ENCODE data around the gene MPL.

MPL gene

DNA sequence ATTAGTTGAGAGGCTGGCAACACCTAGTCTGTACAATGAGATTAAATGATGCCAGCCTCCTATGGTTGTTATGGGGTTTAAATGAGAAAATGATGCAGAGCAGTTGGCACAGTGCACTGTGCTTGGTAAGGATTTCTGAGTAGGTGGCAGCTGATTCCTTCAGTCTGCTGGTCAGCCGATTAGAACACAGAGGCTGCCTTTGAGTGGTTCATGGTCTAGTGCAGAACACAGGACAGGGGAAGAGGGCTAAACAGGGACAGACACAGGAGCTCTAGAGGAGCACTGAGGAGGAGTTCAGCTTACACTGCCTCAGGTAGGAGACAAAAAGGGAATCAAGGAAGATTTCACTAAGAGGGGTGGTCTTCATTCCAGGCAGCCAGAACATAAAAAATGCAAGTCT lies 35.4 kb upstream of the MPL start:
- Histone ChIP-seq H3K36me3 (ENCODE audit: insufficient read depth, low read length) (no peaks in the 10 kb centered on the region), H3K9me3 (ENCODE audit: low read length) (no peaks in the 10 kb centered on the region)

DNA sequence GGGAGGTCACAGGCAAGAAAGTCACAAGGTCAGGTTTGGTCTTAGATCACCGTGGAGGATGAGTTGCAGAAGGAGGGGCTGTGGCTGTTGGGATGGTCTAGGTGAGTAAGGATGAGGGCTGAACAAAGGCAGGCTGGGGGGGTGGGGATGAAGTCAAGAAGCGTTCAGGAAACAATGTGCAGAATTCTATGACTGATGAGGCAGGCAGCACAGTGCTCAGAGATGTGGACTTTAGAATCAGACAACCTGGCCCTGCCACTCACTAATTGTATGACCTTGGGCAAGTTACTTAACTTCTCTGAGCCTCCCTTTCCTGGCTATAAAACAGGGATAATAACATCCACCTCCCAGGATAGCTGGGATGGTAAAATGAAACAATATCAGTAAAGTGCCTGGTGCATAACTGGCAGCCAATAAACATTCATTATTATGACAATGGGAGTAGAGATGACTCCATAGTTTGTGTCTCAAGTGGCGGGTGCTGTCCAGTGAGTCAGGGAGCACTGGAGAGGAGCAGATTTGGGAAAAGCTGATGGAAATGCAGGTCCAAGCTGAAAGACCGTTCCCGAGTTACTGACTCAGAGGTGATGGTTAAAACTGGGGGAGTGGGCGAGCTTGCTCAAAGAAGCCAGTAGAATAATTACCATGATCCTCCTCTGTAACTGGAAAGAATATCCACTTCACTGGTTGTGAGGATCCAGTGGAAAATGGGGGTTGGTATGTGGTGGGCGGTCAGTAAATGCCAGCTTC lies 34.7 kb upstream of the MPL start:
- Histone ChIP-seq H3K4me3 (ENCODE audit: low read length) (no peak overlapping the region), H3K27me3 (ENCODE audit: insufficient read depth, low read length) (no peaks in the 10 kb centered on the region), H2AFZ (ENCODE audit: low read depth, low read length) (no peak overlapping the region), H3K9me3 (ENCODE audit: low read length) (no peaks in the 10 kb centered on the region), H3K4me1 (ENCODE audit: insufficient read depth, low read length) (no peaks in the 10 kb centered on the region), H3K36me3 (ENCODE audit: insufficient read depth, low read length) (no peaks in the 10 kb centered on the region)

More for the DNA sequence above, 35.4 kb upstream of the MPL start:
- H3K4me3 ChIP-seq (ENCODE audit: low read length), result no peak overlapping the region
- no peaks in the 10 kb centered on the region for H3K4me1 ChIP-seq (ENCODE audit: insufficient read depth, low read length)
- H2AFZ ChIP-seq (ENCODE audit: low read depth, low read length), result no peak overlapping the region
- no peaks in the 10 kb centered on the region for H3K27me3 ChIP-seq (ENCODE audit: insufficient read depth, low read length)

DNA sequence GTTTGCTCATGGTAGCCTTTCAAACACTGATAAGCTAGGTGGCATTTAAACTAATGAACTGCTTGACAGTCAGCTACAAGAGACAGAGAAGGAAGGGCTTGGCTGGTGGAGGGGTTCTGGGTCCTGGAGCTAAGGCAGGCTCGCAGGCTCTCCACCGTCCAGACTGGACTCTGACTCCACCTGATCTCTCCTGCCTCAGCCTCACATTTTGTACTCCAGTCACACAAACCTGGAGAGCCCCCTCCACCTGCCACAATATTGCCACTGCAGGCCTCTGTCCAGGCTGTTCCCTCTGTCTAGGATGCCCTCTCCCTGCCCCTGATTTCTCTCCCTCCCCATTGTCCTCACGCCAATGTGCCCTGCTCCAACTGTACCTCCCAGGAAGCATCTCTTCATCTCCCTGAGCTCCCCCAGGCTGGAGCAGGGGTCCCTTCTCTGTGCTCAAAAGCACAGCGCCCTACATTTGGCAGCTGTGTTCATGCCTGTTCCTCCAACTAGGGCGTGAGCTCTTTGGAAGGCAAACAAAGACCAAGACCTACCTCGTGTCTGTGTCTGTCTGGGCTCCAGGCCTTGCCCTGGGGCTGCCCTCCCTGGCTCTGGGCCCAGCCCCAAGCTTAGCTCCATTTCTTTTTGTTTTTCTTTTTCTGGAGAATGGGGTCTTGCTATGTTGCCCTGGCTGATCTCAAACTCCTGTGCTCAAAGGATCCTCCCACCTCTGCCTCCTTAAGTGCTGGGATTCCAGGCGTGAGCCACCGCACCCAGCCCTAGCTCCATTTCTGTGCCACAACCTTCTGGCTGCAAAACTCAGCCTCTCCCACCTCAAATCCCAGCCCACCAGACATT lies 33.9 kb upstream of the MPL start:
- H2AFZ ChIP-seq (ENCODE audit: low read depth, low read length), result no peak overlapping the region
- H3K36me3 ChIP-seq (ENCODE audit: insufficient read depth, low read length), result no peaks in the 10 kb centered on the region

DNA sequence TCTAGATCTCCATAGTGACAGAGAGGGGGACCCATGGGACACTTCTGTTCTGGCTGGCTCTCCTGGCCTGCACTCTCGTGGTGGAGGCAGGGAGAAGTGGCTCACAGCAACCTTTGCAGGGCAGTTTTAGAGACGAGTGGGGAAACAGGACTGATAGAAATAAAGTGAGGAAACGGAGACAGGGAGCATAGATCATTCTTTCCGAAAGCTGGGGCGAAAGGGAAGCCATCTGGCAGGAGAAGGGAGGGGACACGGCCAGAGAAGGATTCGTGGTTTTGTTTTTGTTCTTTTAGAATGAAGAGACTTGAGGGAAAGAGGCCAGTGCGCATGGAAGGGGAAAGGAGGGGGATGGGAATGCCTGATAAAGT lies 33.3 kb upstream of the MPL start:
- Histone ChIP-seq H3K4me1 (ENCODE audit: insufficient read depth, low read length) (no peaks in the 10 kb centered on the region), H3K27me3 (ENCODE audit: insufficient read depth, low read length) (no peaks in the 10 kb centered on the region), H3K36me3 (ENCODE audit: insufficient read depth, low read length) (no peaks in the 10 kb centered on the region), H3K4me3 (ENCODE audit: low read length) (no peak overlapping the region), H2AFZ (ENCODE audit: low read depth, low read length) (no peak overlapping the region), H3K9me3 (ENCODE audit: low read length) (no peaks in the 10 kb centered on the region)

More for the DNA sequence above, 33.9 kb upstream of the MPL start:
- Histone ChIP-seq H3K4me3 (ENCODE audit: low read length) (no peak overlapping the region), H3K27me3 (ENCODE audit: insufficient read depth, low read length) (no peaks in the 10 kb centered on the region), H3K4me1 (ENCODE audit: insufficient read depth, low read length) (no peaks in the 10 kb centered on the region), H3K9me3 (ENCODE audit: low read length) (no peaks in the 10 kb centered on the region)

DNA sequence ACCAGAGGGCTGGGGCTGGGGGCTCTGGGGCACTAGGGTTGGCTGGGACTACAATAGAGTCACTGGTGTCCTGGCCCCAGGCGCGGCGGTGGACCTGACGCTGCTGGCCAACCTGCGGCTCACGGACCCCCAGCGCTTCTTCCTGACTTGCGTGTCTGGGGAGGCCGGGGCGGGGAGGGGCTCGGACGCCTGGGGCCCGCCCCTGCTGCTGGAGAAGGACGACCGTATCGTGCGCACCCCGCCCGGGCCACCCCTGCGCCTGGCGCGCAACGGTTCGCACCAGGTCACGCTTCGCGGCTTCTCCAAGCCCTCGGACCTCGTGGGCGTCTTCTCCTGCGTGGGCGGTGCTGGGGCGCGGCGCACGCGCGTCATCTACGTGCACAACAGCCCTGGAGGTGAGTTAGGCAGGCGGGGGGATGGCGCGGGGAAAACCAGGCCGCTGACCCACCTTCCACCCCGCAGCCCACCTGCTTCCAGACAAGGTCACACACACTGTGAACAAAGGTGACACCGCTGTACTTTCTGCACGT lies 32.8 kb upstream of the MPL start:
- Histone ChIP-seq H3K4me3 (ENCODE audit: low read length) (no peak overlapping the region), H3K4me1 (ENCODE audit: insufficient read depth, low read length) (no peaks in the 10 kb centered on the region), H3K27me3 (ENCODE audit: insufficient read depth, low read length) (no peaks in the 10 kb centered on the region), H3K9me3 (ENCODE audit: low read length) (no peaks in the 10 kb centered on the region), H2AFZ (ENCODE audit: low read depth, low read length) (no peak overlapping the region), H3K36me3 (ENCODE audit: insufficient read depth, low read length) (no peaks in the 10 kb centered on the region)

DNA sequence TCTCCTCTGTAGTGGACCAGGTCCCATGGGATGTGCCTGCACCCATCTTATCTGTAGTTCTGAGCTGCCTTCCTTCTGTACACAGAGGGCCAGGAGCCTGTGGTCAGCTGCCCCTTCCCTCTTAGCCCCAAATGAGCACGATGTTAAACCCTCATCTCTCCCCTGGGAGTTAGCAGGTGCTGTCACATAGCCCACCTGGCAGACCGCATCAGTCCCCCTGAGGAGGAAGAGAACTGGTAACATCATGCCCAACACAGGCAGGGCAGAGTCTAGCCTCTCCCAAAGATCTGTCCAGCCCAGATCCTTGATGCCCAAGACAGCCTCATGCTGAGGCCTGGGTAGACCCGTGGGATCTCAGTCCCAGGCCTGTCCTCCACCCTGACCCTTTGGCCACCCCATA lies 32.2 kb upstream of the MPL start:
- Histone ChIP-seq H3K9me3 (ENCODE audit: low read length) (no peaks in the 10 kb centered on the region), H3K36me3 (ENCODE audit: insufficient read depth, low read length) (no peaks in the 10 kb centered on the region), H3K4me3 (ENCODE audit: low read length) (no peak overlapping the region), H3K4me1 (ENCODE audit: insufficient read depth, low read length) (no peaks in the 10 kb centered on the region), H3K27me3 (ENCODE audit: insufficient read depth, low read length) (no peaks in the 10 kb centered on the region), H2AFZ (ENCODE audit: low read depth, low read length) (no peak overlapping the region)

DNA sequence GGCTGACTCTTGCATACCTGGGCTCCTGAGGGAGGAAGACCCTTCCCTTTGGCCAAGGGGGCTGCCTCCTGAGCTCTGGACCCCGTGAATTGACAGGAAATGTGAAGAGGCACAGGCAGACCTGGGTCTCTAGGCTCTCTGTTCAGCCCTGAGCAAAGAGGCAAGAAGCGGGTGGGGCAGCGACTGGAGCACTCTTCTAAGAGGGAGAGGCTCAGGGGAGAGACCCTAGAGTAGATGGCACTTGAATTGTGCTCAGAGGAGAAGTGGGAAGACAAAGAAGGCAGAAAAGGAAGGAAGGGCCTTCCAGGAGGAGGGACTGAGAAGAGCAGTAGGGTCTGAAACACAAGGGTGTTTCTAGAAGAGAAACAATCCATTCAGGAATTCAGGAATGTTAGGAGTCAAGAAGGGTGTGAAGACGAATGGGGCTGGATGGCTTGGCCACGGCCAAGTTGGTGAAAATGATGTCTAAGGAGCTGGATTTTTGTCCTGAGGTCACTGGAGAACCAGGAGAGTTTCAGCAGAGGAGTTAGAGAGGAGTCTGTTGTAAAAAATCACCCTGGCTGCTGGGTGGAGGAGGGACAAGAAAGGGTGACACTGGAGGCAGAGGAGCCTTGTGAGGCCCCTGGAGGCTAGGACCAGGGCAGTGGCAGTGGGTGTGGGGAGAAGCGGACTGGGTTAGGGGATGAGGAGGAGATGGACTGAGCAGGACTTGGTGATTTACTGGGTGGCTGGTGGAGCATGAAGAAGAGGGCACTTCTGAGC lies 31.5 kb upstream of the MPL start:
- Histone ChIP-seq H3K27me3 (ENCODE audit: insufficient read depth, low read length) (no peaks in the 10 kb centered on the region), H3K9me3 (ENCODE audit: low read length) (no peaks in the 10 kb centered on the region), H3K4me3 (ENCODE audit: low read length) (no peak overlapping the region), H3K36me3 (ENCODE audit: insufficient read depth, low read length) (no peaks in the 10 kb centered on the region), H3K4me1 (ENCODE audit: insufficient read depth, low read length) (no peaks in the 10 kb centered on the region), H2AFZ (ENCODE audit: low read depth, low read length) (no peak overlapping the region)

DNA sequence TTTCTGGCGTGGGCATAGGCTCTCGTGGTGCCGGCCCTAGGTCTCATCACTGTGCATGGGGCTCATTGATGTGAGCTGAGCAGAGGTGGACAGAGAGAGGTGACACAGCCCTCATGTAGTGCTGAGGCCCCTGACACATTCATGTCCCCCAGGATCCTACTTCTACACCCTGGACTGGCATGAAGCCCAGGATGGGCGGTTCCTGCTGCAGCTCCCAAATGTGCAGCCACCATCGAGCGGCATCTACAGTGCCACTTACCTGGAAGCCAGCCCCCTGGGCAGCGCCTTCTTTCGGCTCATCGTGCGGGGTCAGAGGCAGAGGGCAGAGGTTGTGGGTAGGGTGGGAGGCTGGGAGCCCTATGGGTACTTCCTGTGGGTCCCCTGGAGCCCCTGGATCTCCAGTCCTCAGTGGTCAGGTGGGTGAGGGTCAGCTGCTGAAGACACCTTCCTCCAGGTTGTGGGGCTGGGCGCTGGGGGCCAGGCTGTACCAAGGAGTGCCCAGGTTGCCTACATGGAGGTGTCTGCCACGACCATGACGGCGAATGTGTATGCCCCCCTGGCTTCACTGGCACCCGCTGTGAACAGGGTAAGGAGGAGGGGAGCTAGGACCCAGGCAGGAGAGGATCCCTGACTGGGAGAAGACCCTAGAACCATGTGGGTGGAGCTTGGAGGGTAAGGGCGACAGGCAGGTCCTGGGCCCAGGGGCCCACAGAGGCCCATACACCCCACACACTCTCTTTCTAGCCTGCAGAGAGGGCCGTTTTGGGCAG lies 30.7 kb upstream of the MPL start:
- H3K4me3 ChIP-seq (ENCODE audit: low read length), result no peak overlapping the region

DNA sequence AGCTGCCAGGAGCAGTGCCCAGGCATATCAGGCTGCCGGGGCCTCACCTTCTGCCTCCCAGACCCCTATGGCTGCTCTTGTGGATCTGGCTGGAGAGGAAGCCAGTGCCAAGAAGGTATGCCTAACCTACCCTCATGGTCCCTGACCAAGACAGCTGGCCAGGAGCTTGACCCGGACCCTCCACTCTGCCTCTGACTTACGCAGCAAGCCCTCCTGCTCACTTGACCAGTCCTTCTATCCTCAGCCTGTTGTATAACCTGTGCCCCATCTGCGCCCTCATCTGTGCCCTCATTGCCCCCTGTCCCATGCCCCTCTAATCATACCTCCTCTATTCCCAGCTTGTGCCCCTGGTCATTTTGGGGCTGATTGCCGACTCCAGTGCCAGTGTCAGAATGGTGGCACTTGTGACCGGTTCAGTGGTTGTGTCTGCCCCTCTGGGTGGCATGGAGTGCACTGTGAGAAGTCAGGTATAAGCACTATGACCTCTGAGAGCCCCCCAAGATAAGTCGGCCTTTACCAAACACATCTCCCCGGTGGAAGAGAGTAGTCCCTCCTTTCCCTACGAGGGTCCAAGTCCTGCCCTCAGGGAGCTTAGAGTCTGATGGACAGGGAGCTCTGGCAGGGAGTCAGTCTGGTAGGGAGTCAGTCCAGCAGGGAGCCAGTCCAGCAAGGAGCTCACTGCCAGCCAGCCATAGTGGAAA lies 30.0 kb upstream of the MPL start:
- Histone ChIP-seq H2AFZ (ENCODE audit: low read depth, low read length) (no peak overlapping the region), H3K27me3 (ENCODE audit: insufficient read depth, low read length) (no peaks in the 10 kb centered on the region), H3K9me3 (ENCODE audit: low read length) (no peaks in the 10 kb centered on the region), H3K4me3 (ENCODE audit: low read length) (no peak overlapping the region), H3K4me1 (ENCODE audit: insufficient read depth, low read length) (no peaks in the 10 kb centered on the region), H3K36me3 (ENCODE audit: insufficient read depth, low read length) (no peaks in the 10 kb centered on the region)

More for the DNA sequence above, 30.7 kb upstream of the MPL start:
- no peaks in the 10 kb centered on the region for H3K27me3 ChIP-seq (ENCODE audit: insufficient read depth, low read length)
- H3K4me1 ChIP-seq (ENCODE audit: insufficient read depth, low read length), result no peaks in the 10 kb centered on the region
- no peaks in the 10 kb centered on the region for H3K9me3 ChIP-seq (ENCODE audit: low read length)
- no peaks in the 10 kb centered on the region for H3K36me3 ChIP-seq (ENCODE audit: insufficient read depth, low read length)
- H2AFZ ChIP-seq (ENCODE audit: low read depth, low read length), result no peak overlapping the region

DNA sequence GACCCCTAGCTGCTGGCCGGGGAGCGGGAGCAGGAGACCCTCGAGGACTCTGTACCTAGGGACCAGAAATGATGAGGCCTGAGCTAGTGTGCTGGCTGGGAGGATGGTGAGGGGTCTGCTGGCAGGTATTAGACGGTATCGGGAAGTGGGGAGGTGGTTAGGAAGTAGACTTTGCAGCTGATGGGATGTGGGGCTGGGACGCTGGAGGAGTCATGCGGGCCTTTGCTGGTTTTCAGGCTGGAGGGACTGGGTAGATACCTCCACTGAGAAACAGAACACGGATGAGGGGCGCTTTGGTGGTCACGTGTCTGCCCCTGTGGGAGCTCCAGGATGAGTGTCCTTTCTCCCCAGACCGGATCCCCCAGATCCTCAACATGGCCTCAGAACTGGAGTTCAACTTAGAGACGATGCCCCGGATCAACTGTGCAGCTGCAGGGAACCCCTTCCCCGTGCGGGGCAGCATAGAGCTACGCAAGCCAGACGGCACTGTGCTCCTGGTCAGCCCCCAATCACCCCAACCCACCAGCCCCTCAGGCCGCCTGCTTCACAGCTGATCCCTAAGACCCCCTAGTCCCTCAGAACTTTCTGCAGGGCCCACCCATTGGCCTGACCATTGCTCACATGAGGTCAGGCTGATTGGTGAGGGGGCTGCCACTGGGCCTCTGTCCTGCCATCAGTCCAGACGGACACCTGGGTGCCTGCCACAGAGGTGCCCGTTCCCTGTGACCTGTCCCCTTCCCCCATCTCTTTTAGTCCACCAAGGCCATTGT lies 28.8 kb upstream of the MPL start:
- no peaks in the 10 kb centered on the region for H3K27me3 ChIP-seq (ENCODE audit: insufficient read depth, low read length)
- no peaks in the 10 kb centered on the region for H3K4me1 ChIP-seq (ENCODE audit: insufficient read depth, low read length)
- H3K4me3 ChIP-seq (ENCODE audit: low read length), result no peak overlapping the region
- peaks cover 3% of the 10 kb centered on the region for H3K9me3 ChIP-seq (ENCODE audit: low read length)
- H2AFZ ChIP-seq (ENCODE audit: low read depth, low read length), result no peak overlapping the region
- H3K36me3 ChIP-seq (ENCODE audit: insufficient read depth, low read length), result no peaks in the 10 kb centered on the region

DNA sequence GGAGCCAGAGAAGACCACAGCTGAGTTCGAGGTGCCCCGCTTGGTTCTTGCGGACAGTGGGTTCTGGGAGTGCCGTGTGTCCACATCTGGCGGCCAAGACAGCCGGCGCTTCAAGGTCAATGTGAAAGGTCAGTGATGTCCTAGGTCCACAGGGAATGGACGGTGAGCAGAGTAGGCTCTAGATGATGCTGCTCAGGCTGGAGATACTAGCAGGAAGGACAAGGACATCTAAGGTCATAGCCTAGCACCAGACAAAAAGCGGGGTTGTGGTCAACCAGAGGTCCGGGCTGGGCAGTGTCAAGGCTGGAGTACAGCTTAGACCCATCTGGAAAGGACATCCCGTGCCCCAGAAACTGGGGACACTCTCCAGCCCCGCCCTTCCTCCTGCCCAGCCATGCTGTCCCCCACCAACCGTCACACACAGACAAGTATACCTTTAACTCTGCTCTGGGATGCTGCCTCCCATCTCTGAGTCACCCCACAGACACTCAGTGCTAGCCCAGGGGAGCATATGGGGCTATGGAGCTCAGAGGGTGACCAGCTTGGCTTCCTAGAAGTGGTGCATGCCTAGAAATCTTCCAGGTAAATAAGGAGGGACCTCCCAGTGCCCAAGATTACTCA lies 28.1 kb upstream of the MPL start:
- Histone ChIP-seq H3K36me3 (ENCODE audit: insufficient read depth, low read length) (no peaks in the 10 kb centered on the region), H3K4me1 (ENCODE audit: insufficient read depth, low read length) (no peaks in the 10 kb centered on the region), H3K27me3 (ENCODE audit: insufficient read depth, low read length) (no peaks in the 10 kb centered on the region), H3K4me3 (ENCODE audit: low read length) (no peak overlapping the region), H3K9me3 (ENCODE audit: low read length) (peaks cover 3% of the 10 kb centered on the region), H2AFZ (ENCODE audit: low read depth, low read length) (no peak overlapping the region)

All from neuron (in vitro differentiated cells).